Activated CD4-positive, alpha-beta T cell treated with anti-CD3 and anti-CD28 coated beads, Interleukin-2, amount 50 U/mL, for 4 hours (primary cell): ENCODE measurements around the gene BBX.

ENCODE experiments used
- DNase-seq, 2 experiments: peaks; one replicate each; pipeline ENCODE4 v3.0.0-alpha.2; 2020

The BBX gene

GRCh38 chr3:107848351-107848915 lies 325.7 kb downstream of the BBX start:
- DNase-seq, result no peak

- DNase-seq, result no peak
These were observed 327.9 kb downstream of the BBX start for GRCh38 chr3:107850681-107851080.

- DNase-seq, result no peak
These were observed 331.1 kb downstream of the BBX start for GRCh38 chr3:107853821-107854220.

GRCh38 chr3:107854733-107855132 lies 332.0 kb downstream of the BBX start:
- DNase-seq, result no peak

GRCh38 chr3:107855710-107856109 lies 332.9 kb downstream of the BBX start:
- no peak for DNase-seq

GRCh38 chr3:107857854-107858253 lies 335.1 kb downstream of the BBX start:
- DNase-seq, result no peak

- no peak for DNase-seq
These were observed 336.1 kb downstream of the BBX start for GRCh38 chr3:107858876-107859275.
